Astrocyte (in vitro differentiated cells and primary cell): ENCODE measurements around the gene RAX2. TPM values are rescaled to one million over a fixed set of nuclear protein-coding genes. Genes with fewer than 3 reads are reported as not detected.
A peak's percentile ranks its signal among the peaks of the same experiment; 100 is the strongest.

Source experiments
- DNase-seq: peaks from one replicate; pipeline ENCODE4 v3.0.0-alpha.2; 2010; ENCODE audit warnings: low read depth
- FAIRE-seq: peaks from 2 replicates; lab custom pipeline; 2011; peaks lifted over from hg19 to GRCh38; lab: Jason Lieb, UNC
- H2AFZ ChIP-seq: 2 replicates; pipeline ENCODE4 v1.6.0; 2012; ENCODE audit warnings: low read depth, low read length, inconsistent platforms
- H3K27ac ChIP-seq: 2 replicates; pipeline ENCODE4 v1.5.1; 2011; ENCODE audit warnings: low read depth, low read length, inconsistent platforms
- H3K27me3 ChIP-seq: 2 replicates; pipeline ENCODE4 v1.6.0; 2011; ENCODE audit warnings: low read length, inconsistent platforms; ENCODE audit not compliant: insufficient read depth
- H3K36me3 ChIP-seq: 2 replicates; pipeline ENCODE4 v1.5.1; 2011; ENCODE audit warnings: low read length, inconsistent platforms; ENCODE audit not compliant: insufficient read depth
- H3K4me1 ChIP-seq: 2 replicates; pipeline ENCODE4 v1.5.1; 2011; ENCODE audit warnings: low read length, inconsistent platforms; ENCODE audit not compliant: insufficient read depth
- H3K4me2 ChIP-seq: 2 replicates; pipeline ENCODE4 v1.6.0; 2012; ENCODE audit warnings: low read length, inconsistent platforms
- H3K4me3 ChIP-seq: 2 replicates; pipeline ENCODE4 v1.5.1; 2011; ENCODE audit warnings: low read depth, mild to moderate bottlenecking, low read length, inconsistent platforms; ENCODE audit not compliant: insufficient read depth
- H3K79me2 ChIP-seq: 2 replicates; pipeline ENCODE4 v1.6.0; 2012; ENCODE audit warnings: mild to moderate bottlenecking, low read length, inconsistent platforms; ENCODE audit not compliant: insufficient read depth
- H3K9ac ChIP-seq: 2 replicates; pipeline ENCODE4 v1.6.0; 2012; ENCODE audit warnings: mild to moderate bottlenecking, low read length, inconsistent platforms
- H3K9me3 ChIP-seq: 2 replicates; pipeline ENCODE4 v1.5.1; 2012; ENCODE audit warnings: low read depth, mild to moderate bottlenecking, low read length, inconsistent platforms; ENCODE audit not compliant: insufficient read depth
- H4K20me1 ChIP-seq: 2 replicates; pipeline ENCODE4 v1.6.0; 2012; ENCODE audit warnings: low read length, inconsistent platforms; ENCODE audit not compliant: insufficient read depth
- H3K27ac Mint-ChIP-seq: one replicate; pipeline ENCODE4 v1.8.0; 2021; ENCODE audit warnings: mild to moderate bottlenecking, mixed read lengths; ENCODE audit not compliant: unreplicated experiment
- H3K27me3 Mint-ChIP-seq: one replicate; pipeline ENCODE4 v1.8.0; 2021; ENCODE audit warnings: low read depth, mixed read lengths; ENCODE audit not compliant: unreplicated experiment
- H3K36me3 Mint-ChIP-seq: one replicate; pipeline ENCODE4 v1.8.0; 2021; ENCODE audit warnings: low read depth, mixed read lengths; ENCODE audit not compliant: unreplicated experiment
- H3K4me1 Mint-ChIP-seq: one replicate; pipeline ENCODE4 v1.8.0; 2021; ENCODE audit warnings: low read depth, mixed read lengths; ENCODE audit not compliant: unreplicated experiment
- H3K4me3 Mint-ChIP-seq: one replicate; pipeline ENCODE4 v1.8.0; 2021; ENCODE audit warnings: mild to moderate bottlenecking, moderate library complexity, mixed read lengths; ENCODE audit not compliant: unreplicated experiment
- H3K9me3 Mint-ChIP-seq: one replicate; pipeline ENCODE4 v1.8.0; 2021; ENCODE audit warnings: mild to moderate bottlenecking, mixed read lengths; ENCODE audit not compliant: unreplicated experiment
- EZH2 ChIP-seq: IDR thresholded peaks from 2 replicates; pipeline ENCODE4 v1.6.1; 2012; ENCODE audit warnings: mild to moderate bottlenecking, low read length, inconsistent platforms; ENCODE audit not compliant: insufficient read depth
- total RNA-seq: library from RNA; stranded (reverse); gene quantifications from 2 replicates; pipeline ENCODE4 v1.2.1, GENCODE V29; 2021
- TF ChIP-seq, protein P1 (sequence below): IDR thresholded peaks from 2 replicates; pipeline ENCODE4 v1.5.1; 2011; ENCODE audit warnings: low read depth, mild to moderate bottlenecking, inconsistent platforms, low read length, moderate library complexity; ENCODE audit not compliant: insufficient read depth

The RAX2 gene
- total RNA-seq, 1 donor from 2014 or later: not detected

DNA sequence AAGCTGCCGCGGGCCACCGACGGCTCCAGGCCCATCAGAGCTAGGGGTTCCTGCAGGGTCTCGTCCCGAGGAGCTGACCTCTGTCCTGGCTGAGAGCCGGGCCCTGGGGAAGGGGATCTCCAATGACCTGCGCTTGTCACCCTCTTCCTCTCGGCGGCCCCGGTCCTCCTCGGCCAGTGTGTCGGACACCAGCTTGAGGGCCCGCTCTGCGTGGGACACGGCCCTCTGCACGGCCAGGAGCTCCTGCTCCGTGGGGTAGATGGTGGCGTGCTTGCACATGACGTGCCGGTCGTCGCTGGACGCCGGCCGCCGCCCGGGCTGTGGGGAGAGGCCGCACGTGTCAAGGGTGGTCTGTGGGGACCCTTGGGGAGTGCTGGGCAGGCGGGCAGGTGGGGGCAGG, 46.9 kb upstream of the RAX2 start:
- Mint-ChIP-seq H3K27me3 (peaks cover 8% of the 10 kb centered on the region), H3K27ac (no peak overlapping the region), H3K36me3 (no peaks in the 10 kb centered on the region), H3K4me3 (no peak overlapping the region), H3K4me1 (peaks cover 3% of the 10 kb centered on the region), H3K9me3 (no peaks in the 10 kb centered on the region)
- no peaks in the 10 kb centered on the region for H3K36me3 ChIP-seq
- FAIRE-seq (no peak), DNase-seq (no peak)
- H3K9me3 ChIP-seq: no peaks in the 10 kb centered on the region
- peak overlapping the region; percentile 69 for H3K4me2 ChIP-seq
- H4K20me1 ChIP-seq: no peaks in the 10 kb centered on the region
- H3K9ac ChIP-seq: peak overlapping the region; percentile 12
- peak overlapping the region; percentile 17 for H2AFZ ChIP-seq
- H3K79me2 ChIP-seq: no peaks in the 10 kb centered on the region
- peaks cover 6% of the 10 kb centered on the region for H3K27me3 ChIP-seq
- H3K27ac ChIP-seq: no peak overlapping the region
- TF ChIP-seq EZH2: no peak
- TF ChIP-seq, protein P1, sequence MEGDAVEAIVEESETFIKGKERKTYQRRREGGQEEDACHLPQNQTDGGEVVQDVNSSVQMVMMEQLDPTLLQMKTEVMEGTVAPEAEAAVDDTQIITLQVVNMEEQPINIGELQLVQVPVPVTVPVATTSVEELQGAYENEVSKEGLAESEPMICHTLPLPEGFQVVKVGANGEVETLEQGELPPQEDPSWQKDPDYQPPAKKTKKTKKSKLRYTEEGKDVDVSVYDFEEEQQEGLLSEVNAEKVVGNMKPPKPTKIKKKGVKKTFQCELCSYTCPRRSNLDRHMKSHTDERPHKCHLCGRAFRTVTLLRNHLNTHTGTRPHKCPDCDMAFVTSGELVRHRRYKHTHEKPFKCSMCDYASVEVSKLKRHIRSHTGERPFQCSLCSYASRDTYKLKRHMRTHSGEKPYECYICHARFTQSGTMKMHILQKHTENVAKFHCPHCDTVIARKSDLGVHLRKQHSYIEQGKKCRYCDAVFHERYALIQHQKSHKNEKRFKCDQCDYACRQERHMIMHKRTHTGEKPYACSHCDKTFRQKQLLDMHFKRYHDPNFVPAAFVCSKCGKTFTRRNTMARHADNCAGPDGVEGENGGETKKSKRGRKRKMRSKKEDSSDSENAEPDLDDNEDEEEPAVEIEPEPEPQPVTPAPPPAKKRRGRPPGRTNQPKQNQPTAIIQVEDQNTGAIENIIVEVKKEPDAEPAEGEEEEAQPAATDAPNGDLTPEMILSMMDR: no peak
- H3K4me3 ChIP-seq: no peak overlapping the region
- peaks cover 7% of the 10 kb centered on the region for H3K4me1 ChIP-seq

DNA sequence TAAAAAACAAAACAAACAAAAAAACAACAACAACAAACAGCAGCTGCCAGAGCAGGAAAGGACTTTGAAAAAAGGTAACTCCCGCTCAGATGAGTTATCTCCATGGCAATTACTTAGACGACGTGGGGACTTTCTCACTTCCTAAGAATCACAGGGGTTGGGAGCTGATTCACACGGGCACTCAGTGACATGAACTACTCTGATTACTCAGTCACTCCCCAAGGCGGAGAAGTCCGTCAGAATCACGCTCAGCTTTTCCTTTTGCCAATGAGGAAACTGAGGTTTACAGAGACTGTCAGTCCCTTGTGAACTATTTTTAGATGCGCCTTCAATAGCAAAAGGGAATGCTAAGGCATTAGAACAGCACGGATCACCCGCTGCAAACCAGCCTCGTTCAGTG, 46.4 kb upstream of the RAX2 start:
- Histone ChIP-seq H3K36me3 (no peaks in the 10 kb centered on the region), H3K4me3 (no peak overlapping the region), H3K27ac (no peak overlapping the region), H3K9me3 (no peaks in the 10 kb centered on the region), H3K9ac (peak overlapping the region; percentile 12), H3K4me1 (peaks cover 7% of the 10 kb centered on the region), H3K4me2 (peak overlapping the region; percentile 69), H3K27me3 (peaks cover 2% of the 10 kb centered on the region), H2AFZ (peak overlapping the region; percentile 17), H3K79me2 (no peaks in the 10 kb centered on the region), H4K20me1 (no peaks in the 10 kb centered on the region)
- H3K36me3 Mint-ChIP-seq: no peaks in the 10 kb centered on the region
- FAIRE-seq: peak; percentile 49
- TF ChIP-seq EZH2: no peak
- TF ChIP-seq, protein P1: no peak
- peak; percentile 35 for DNase-seq
- H3K27me3 Mint-ChIP-seq: peaks cover 4% of the 10 kb centered on the region
- H3K4me1 Mint-ChIP-seq: peaks cover 3% of the 10 kb centered on the region
- H3K4me3 Mint-ChIP-seq: no peak overlapping the region
- H3K27ac Mint-ChIP-seq: no peak overlapping the region
- no peaks in the 10 kb centered on the region for H3K9me3 Mint-ChIP-seq

DNA sequence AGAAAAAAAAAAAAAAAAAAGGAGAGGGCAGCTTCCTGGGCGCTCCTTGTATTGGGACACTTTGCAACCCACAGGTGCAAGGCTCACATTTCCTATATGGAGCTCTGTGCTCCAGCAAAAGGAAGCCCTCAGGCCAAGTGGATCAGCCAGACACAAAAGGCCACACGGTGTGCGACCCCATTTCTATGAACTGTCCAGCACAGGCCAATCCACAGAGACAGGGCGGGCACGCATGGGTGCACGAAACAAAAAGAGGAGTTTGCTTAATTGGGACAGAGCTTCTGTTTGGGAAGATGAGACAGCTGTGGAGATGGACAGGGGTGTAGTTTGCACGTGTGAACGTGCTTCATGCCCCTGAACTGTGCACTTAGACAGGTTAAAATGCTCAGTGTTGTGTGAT, 45.7 kb upstream of the RAX2 start:
- H3K27ac ChIP-seq: no peak overlapping the region
- no peaks in the 10 kb centered on the region for H3K79me2 ChIP-seq
- Mint-ChIP-seq H3K9me3 (no peaks in the 10 kb centered on the region), H3K27me3 (peaks cover 2% of the 10 kb centered on the region), H3K4me3 (no peak overlapping the region), H3K36me3 (no peaks in the 10 kb centered on the region), H3K27ac (no peak overlapping the region), H3K4me1 (peaks cover 3% of the 10 kb centered on the region)
- no peaks in the 10 kb centered on the region for H3K9me3 ChIP-seq
- no peaks in the 10 kb centered on the region for H3K36me3 ChIP-seq
- no peak overlapping the region for H2AFZ ChIP-seq
- no peak overlapping the region for H3K4me2 ChIP-seq
- no peaks in the 10 kb centered on the region for H4K20me1 ChIP-seq
- H3K9ac ChIP-seq: no peak overlapping the region
- FAIRE-seq (no peak), DNase-seq (no peak)
- no peaks in the 10 kb centered on the region for H3K27me3 ChIP-seq
- TF ChIP-seq EZH2: no peak
- TF ChIP-seq, protein P1: no peak
- peaks cover 7% of the 10 kb centered on the region for H3K4me1 ChIP-seq
- H3K4me3 ChIP-seq: no peak overlapping the region
